Measurements from ENCODE around the gene ITGAX. TPM values are rescaled to one million over a fixed set of nuclear protein-coding genes. Genes with fewer than 3 reads are reported as not detected.

Gene ITGAX
- total RNA-seq, 2 donors from 2014 or later, result 9.7 to 32.9 TPM

DNA sequence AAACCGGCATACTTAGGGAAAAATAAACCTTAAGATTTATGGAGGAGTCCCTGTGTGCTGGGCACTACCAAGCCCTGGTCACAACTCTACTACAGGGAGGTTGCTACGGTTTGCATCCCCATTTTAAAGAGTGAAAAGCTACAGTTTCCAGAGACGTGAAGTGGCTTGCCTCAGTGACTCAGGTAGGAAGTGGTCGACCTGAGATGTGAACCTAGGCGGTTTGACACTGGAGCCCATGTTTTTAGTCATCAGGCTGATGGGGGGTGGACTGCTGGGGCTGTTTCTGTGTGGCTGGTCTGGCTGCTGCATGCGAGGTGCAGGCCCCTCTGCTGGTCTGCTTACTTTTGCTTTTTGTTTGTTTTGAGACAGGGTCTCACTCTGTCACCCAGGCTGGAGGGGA is 66.6 kb downstream of the ITGAX start:
- Histone ChIP-seq H3K27ac (no peak overlapping the region), H3K36me3 (no peaks in the 10 kb centered on the region), H3K27me3 (replicated peaks; ENCODE audit: insufficient read depth) (no peaks in the 10 kb centered on the region), H3K4me3 (no peak overlapping the region), H3K9me3 (no peaks in the 10 kb centered on the region), H3K4me1 (ENCODE audit: control insufficient read depth in 1 of 2, low read depth in 2 of 2) (no peaks in the 10 kb centered on the region)
- ATAC-seq (ENCODE audit: insufficient number of reproducible peaks, low FRiP score, low read depth), result no peak
- TF ChIP-seq, protein P1, sequence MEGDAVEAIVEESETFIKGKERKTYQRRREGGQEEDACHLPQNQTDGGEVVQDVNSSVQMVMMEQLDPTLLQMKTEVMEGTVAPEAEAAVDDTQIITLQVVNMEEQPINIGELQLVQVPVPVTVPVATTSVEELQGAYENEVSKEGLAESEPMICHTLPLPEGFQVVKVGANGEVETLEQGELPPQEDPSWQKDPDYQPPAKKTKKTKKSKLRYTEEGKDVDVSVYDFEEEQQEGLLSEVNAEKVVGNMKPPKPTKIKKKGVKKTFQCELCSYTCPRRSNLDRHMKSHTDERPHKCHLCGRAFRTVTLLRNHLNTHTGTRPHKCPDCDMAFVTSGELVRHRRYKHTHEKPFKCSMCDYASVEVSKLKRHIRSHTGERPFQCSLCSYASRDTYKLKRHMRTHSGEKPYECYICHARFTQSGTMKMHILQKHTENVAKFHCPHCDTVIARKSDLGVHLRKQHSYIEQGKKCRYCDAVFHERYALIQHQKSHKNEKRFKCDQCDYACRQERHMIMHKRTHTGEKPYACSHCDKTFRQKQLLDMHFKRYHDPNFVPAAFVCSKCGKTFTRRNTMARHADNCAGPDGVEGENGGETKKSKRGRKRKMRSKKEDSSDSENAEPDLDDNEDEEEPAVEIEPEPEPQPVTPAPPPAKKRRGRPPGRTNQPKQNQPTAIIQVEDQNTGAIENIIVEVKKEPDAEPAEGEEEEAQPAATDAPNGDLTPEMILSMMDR (IDR thresholded peaks at IDR 0.05), result no peak
- DNase-seq (ENCODE audit: low spot score), result no peak

GRCh38 chr16:31423241-31423640 is 68.3 kb downstream of the ITGAX start:
- no peak for ATAC-seq (ENCODE audit: insufficient number of reproducible peaks, low FRiP score, low read depth)
- DNase-seq (ENCODE audit: low spot score), result no peak
- no peak overlapping the region for H3K4me3 ChIP-seq
- no peaks in the 10 kb centered on the region for H3K27me3 ChIP-seq (replicated peaks; ENCODE audit: insufficient read depth)
- peaks cover 0 to 9% of the 10 kb centered on the region in 2 donors for H3K4me1 ChIP-seq (ENCODE audit: control insufficient read depth in 1 of 2, low read depth in 2 of 2)
- H3K9me3 ChIP-seq, result no peaks in the 10 kb centered on the region
- H3K36me3 ChIP-seq, result no peaks in the 10 kb centered on the region
- no peak overlapping the region for H3K27ac ChIP-seq
- TF ChIP-seq, protein P1 (IDR thresholded peaks at IDR 0.05), result no peak

DNA sequence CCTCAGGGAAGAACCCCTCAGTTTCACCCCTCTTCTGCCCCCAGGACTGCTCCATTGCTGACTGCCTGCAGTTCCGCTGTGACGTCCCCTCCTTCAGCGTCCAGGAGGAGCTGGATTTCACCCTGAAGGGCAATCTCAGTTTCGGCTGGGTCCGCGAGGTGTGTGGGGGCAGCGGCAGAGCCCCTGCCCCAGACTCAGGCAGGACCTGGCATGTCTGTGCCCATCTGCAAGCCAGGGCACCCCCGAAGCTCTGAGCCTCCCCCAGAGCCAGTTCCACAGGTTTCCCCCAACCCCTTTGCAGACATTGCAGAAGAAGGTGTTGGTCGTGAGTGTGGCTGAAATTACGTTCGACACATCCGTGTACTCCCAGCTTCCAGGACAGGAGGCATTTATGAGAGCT is 68.8 kb downstream of the ITGAX start:
- ATAC-seq (ENCODE audit: insufficient number of reproducible peaks, low FRiP score, low read depth), result no peak
- Histone ChIP-seq H3K27ac (no peak overlapping the region), H3K4me3 (no peak overlapping the region), H3K27me3 (replicated peaks; ENCODE audit: insufficient read depth) (no peaks in the 10 kb centered on the region), H3K9me3 (no peaks in the 10 kb centered on the region), H3K36me3 (no peaks in the 10 kb centered on the region), H3K4me1 (ENCODE audit: control insufficient read depth in 1 of 2, low read depth in 2 of 2) (peaks cover 0 to 10% of the 10 kb centered on the region in 2 donors)
- TF ChIP-seq, protein P1 (IDR thresholded peaks at IDR 0.05), result no peak
- no peak for DNase-seq (ENCODE audit: low spot score)

- no peaks in the 10 kb centered on the region for H3K9me3 ChIP-seq
- peak overlapping the region in 1 of 2 donors; percentile 11 for H3K27ac ChIP-seq
- H3K4me3 ChIP-seq, result peak overlapping the region; percentile 65
- ATAC-seq (ENCODE audit: insufficient number of reproducible peaks, low FRiP score, low read depth) (no peak), DNase-seq (ENCODE audit: low spot score) (no peak)
- H3K36me3 ChIP-seq, result no peaks in the 10 kb centered on the region
- H3K4me1 ChIP-seq (ENCODE audit: control insufficient read depth in 1 of 2, low read depth in 2 of 2), result peaks cover 0 to 10% of the 10 kb centered on the region in 2 donors
- TF ChIP-seq, protein P1 (IDR thresholded peaks at IDR 0.05), result no peak
- H3K27me3 ChIP-seq (replicated peaks; ENCODE audit: insufficient read depth), result no peaks in the 10 kb centered on the region
Measured at GRCh38 chr16:31427441-31428278, 72.7 kb downstream of the ITGAX start.

GRCh38 chr16:31428279-31428597 is 73.3 kb downstream of the ITGAX start, which contains the start of gene COX6A2:
Gene COX6A2, minus strand, starts transcription at chr16:31428360. Its CDS starts 35 bp downstream, at chr16:31428325.
- H3K27ac ChIP-seq, result peak within 1 kb of the TSS in 1 of 2 donors; percentile 11

More at GRCh38 chr16:31428279-31428597, 73.3 kb downstream of the ITGAX start, which contains the start of gene COX6A2:
- Histone ChIP-seq H3K36me3 (no peaks in the 10 kb centered on the region), H3K27me3 (replicated peaks; ENCODE audit: insufficient read depth) (no peaks in the 10 kb centered on the region), H3K4me1 (ENCODE audit: control insufficient read depth in 1 of 2, low read depth in 2 of 2) (peaks cover 0 to 10% of the 10 kb centered on the region in 2 donors), H3K4me3 (peak within 1 kb of the TSS; percentile 65), H3K9me3 (no peaks in the 10 kb centered on the region)
- DNase-seq (ENCODE audit: low spot score), result no peak
- TF ChIP-seq, protein P1 (IDR thresholded peaks at IDR 0.05), result no peak
- ATAC-seq (ENCODE audit: insufficient number of reproducible peaks, low FRiP score, low read depth), result no peak

Measured in thoracic aorta (tissue), 2 donors.